ENCODE measurements around the gene SCGB1D4. TPM values are rescaled to one million over a fixed set of nuclear protein-coding genes. Genes with fewer than 3 reads are reported as not detected.

SCGB1D4 gene
- polyA plus RNA-seq, 1 donor (not counting 4 experiments of a cell fraction or from before 2014, with no cell fraction given), result not detected

DNA sequence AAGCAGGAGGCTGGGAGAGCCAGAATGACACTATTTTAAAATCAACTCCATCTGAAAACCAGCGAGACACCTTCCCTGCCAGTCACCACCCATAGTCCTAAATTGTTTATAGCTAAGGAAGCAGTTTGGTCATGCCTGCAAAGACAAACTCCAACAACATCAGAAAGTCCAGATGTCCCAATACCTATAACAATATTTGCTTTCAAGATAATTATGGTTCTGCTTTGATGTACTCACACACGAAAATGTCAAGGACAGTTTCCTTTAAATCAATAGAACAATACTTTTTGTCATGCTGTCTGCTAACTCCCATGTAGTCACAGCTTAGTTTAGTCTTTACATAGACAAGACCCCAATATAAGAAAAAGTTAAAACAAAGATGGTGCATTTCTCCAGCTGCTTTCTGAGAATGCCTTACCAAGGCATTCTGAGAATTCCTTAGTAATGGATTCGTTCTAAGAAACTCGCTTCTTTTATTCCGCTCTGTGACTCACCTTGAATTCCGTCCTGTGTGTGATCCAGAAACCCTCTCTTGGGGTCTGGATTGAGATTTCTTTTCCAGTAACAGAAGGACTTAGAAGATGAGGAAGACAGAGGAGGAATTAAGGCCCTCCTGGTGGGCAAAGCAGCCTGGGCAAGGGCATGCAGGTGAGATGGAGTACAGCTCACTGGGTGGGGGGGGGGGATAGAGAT is 38.5 kb downstream of the SCGB1D4 start:
- Histone ChIP-seq H3K9ac (ENCODE audit: control insufficient read depth, extremely low read depth, insufficient read depth, low read length) (no peak overlapping the region), H3K9me1 (ENCODE audit: control insufficient read depth, extremely low read depth, insufficient read depth, low read length) (no peaks in the 10 kb centered on the region), H3K27me3 (ENCODE audit: control insufficient read depth, extremely low read depth, insufficient read depth, low read length) (no peaks in the 10 kb centered on the region), H3K9me3 (ENCODE audit: control insufficient read depth, low read depth, low read length) (no peaks in the 10 kb centered on the region), H2AFZ (ENCODE audit: control insufficient read depth, low read length) (no peak overlapping the region), H3K4me2 (ENCODE audit: control insufficient read depth, extremely low read depth, insufficient read depth, low read depth, low read length) (no peak overlapping the region), H3K4me1 (ENCODE audit: control insufficient read depth, extremely low read depth, insufficient read depth, low read length) (no peaks in the 10 kb centered on the region), H4K20me1 (ENCODE audit: control insufficient read depth, extremely low read depth, insufficient read depth, low read length) (no peaks in the 10 kb centered on the region), H3K36me3 (ENCODE audit: control insufficient read depth in 2 of 2, extremely low read depth in 1 of 2, insufficient read depth in 2 of 2, low read length in 2 of 2) (no peaks in the 10 kb centered on the region), H3K79me2 (ENCODE audit: control insufficient read depth, insufficient read depth, low read length) (no peaks in the 10 kb centered on the region), H3K4me3 (ENCODE audit: control insufficient read depth in 2 of 3, extremely low read depth in 1 of 3, insufficient read depth in 2 of 3, low read depth in 1 of 3, low read length in 3 of 3) (no peak overlapping the region), H3K27ac (ENCODE audit: control insufficient read depth, insufficient read depth, low read length) (no peak overlapping the region)
- TF ChIP-seq, protein P1, sequence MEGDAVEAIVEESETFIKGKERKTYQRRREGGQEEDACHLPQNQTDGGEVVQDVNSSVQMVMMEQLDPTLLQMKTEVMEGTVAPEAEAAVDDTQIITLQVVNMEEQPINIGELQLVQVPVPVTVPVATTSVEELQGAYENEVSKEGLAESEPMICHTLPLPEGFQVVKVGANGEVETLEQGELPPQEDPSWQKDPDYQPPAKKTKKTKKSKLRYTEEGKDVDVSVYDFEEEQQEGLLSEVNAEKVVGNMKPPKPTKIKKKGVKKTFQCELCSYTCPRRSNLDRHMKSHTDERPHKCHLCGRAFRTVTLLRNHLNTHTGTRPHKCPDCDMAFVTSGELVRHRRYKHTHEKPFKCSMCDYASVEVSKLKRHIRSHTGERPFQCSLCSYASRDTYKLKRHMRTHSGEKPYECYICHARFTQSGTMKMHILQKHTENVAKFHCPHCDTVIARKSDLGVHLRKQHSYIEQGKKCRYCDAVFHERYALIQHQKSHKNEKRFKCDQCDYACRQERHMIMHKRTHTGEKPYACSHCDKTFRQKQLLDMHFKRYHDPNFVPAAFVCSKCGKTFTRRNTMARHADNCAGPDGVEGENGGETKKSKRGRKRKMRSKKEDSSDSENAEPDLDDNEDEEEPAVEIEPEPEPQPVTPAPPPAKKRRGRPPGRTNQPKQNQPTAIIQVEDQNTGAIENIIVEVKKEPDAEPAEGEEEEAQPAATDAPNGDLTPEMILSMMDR (optimal IDR thresholded peaks at IDR 0.05 in 1 of 3, IDR thresholded peaks at IDR 0.05 in 1 of 3, conservative IDR thresholded peaks at IDR 0.05 in 1 of 3; ENCODE audit: extremely low read depth in 1 of 3, insufficient read depth in 2 of 3, low read length in 3 of 3), result no peak
- no peak for TF ChIP-seq EZH2 (IDR thresholded peaks at IDR 0.05; ENCODE audit: low read length)
- DNase-seq (ENCODE audit: low read depth, low spot score) (no peak), FAIRE-seq (no peak)
- dilution Hi-C loops (cut with MboI; ENCODE audit: extremely low pct_ligation_motif_present, low sequenced_read_pairs), result no loop called here

DNA sequence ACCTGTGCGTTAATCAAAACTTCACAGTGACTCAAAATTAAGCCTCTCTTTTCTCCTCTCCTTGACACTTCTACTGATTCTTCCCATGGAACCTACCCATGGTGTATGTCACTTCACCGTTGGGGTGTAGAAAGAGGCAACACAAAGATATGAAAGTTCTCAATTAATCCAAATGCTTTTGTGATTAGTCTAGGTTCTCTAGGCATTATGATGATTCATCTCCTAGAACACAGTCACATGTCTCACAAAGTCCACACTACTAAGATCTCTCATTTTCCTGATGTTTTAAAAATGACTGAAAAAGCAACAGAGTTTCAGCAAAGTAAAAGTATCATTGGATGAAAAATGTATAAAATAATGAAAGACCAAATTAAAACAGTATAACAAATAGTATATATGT is 42.6 kb downstream of the SCGB1D4 start:
- Histone ChIP-seq H3K36me3 (ENCODE audit: control insufficient read depth in 2 of 2, extremely low read depth in 1 of 2, insufficient read depth in 2 of 2, low read length in 2 of 2) (no peaks in the 10 kb centered on the region), H3K27me3 (ENCODE audit: control insufficient read depth, extremely low read depth, insufficient read depth, low read length) (no peaks in the 10 kb centered on the region), H2AFZ (ENCODE audit: control insufficient read depth, low read length) (no peak overlapping the region), H3K27ac (ENCODE audit: control insufficient read depth, insufficient read depth, low read length) (no peak overlapping the region), H3K9me3 (ENCODE audit: control insufficient read depth, low read depth, low read length) (peaks cover 2% of the 10 kb centered on the region), H3K4me3 (ENCODE audit: control insufficient read depth in 2 of 3, extremely low read depth in 1 of 3, insufficient read depth in 2 of 3, low read depth in 1 of 3, low read length in 3 of 3) (no peak overlapping the region), H3K4me2 (ENCODE audit: control insufficient read depth, extremely low read depth, insufficient read depth, low read depth, low read length) (no peak overlapping the region), H3K79me2 (ENCODE audit: control insufficient read depth, insufficient read depth, low read length) (no peaks in the 10 kb centered on the region), H3K9me1 (ENCODE audit: control insufficient read depth, extremely low read depth, insufficient read depth, low read length) (no peaks in the 10 kb centered on the region), H3K9ac (ENCODE audit: control insufficient read depth, extremely low read depth, insufficient read depth, low read length) (no peak overlapping the region), H3K4me1 (ENCODE audit: control insufficient read depth, extremely low read depth, insufficient read depth, low read length) (no peaks in the 10 kb centered on the region), H4K20me1 (ENCODE audit: control insufficient read depth, extremely low read depth, insufficient read depth, low read length) (no peaks in the 10 kb centered on the region)
- FAIRE-seq (no peak), DNase-seq (ENCODE audit: low read depth, low spot score) (no peak)
- TF ChIP-seq EZH2 (IDR thresholded peaks at IDR 0.05; ENCODE audit: low read length), result no peak
- TF ChIP-seq, protein P1 (optimal IDR thresholded peaks at IDR 0.05 in 1 of 3, IDR thresholded peaks at IDR 0.05 in 1 of 3, conservative IDR thresholded peaks at IDR 0.05 in 1 of 3; ENCODE audit: extremely low read depth in 1 of 3, insufficient read depth in 2 of 3, low read length in 3 of 3), result no peak
- dilution Hi-C loops (cut with MboI; ENCODE audit: extremely low pct_ligation_motif_present, low sequenced_read_pairs), result no loop called here
